ENCODE measurements around the gene SMAD9.
A peak's percentile ranks its signal among the peaks of the same experiment; 100 is the strongest.

Gene SMAD9

GRCh38 chr13:36921631-36922301 lies 1.7 kb upstream of the SMAD9 start:
- Histone ChIP-seq H3K4me1 (ENCODE audit: control insufficient read depth in 5 of 5, insufficient read depth in 5 of 5, low read length in 5 of 5) (peaks cover 0 to 14% (median 9%) of the 10 kb centered on the region in 5 donors), H3K36me3 (ENCODE audit: control insufficient read depth in 5 of 5, insufficient read depth in 5 of 5, low read length in 5 of 5) (no peaks in the 10 kb centered on the region), H3K9ac (ENCODE audit: low read length in 5 of 5) (no peak overlapping the region), H3K4me3 (ENCODE audit: low read depth in 1 of 5, low read length in 5 of 5) (no peak overlapping the region), H3K9me3 (ENCODE audit: control insufficient read depth in 5 of 5, low read length in 5 of 5) (no peaks in the 10 kb centered on the region), H3K27ac (ENCODE audit: low read depth, low read length) (no peak overlapping the region), H3K27me3 (ENCODE audit: control insufficient read depth in 5 of 5, insufficient read depth in 4 of 5, low read length in 5 of 5) (peaks cover 0 to 8% (median 0%) of the 10 kb centered on the region in 5 donors)

- no peaks in the 10 kb centered on the region for H3K9me3 ChIP-seq (ENCODE audit: control insufficient read depth in 5 of 5, low read length in 5 of 5)
- H3K36me3 ChIP-seq (ENCODE audit: control insufficient read depth in 5 of 5, insufficient read depth in 5 of 5, low read length in 5 of 5) = no peaks in the 10 kb centered on the region
- peaks cover 0 to 10% (median 0%) of the 10 kb centered on the region in 5 donors for H3K27me3 ChIP-seq (ENCODE audit: control insufficient read depth in 5 of 5, insufficient read depth in 4 of 5, low read length in 5 of 5)
- H3K4me3 ChIP-seq (ENCODE audit: low read depth in 1 of 5, low read length in 5 of 5) = peak overlapping the region; percentile 19 to 58 (median 36)
- H3K27ac ChIP-seq (ENCODE audit: low read depth, low read length) = no peak overlapping the region
- H3K4me1 ChIP-seq (ENCODE audit: control insufficient read depth in 5 of 5, insufficient read depth in 5 of 5, low read length in 5 of 5) = peaks cover 0 to 14% (median 9%) of the 10 kb centered on the region in 5 donors
- peak overlapping the region in 3 of 5 donors; percentile 39 to 51 (median 44) for H3K9ac ChIP-seq (ENCODE audit: low read length in 5 of 5)
These were observed 663 bp upstream of the SMAD9 start for GRCh38 chr13:36920616-36921185.

- peak overlapping the region in 3 of 5 donors; percentile 5 to 48 (median 34) for H3K9ac ChIP-seq (ENCODE audit: low read length in 5 of 5)
- H3K27ac ChIP-seq (ENCODE audit: low read depth, low read length) = peak overlapping the region; percentile 2
- H3K4me1 ChIP-seq (ENCODE audit: control insufficient read depth in 5 of 5, insufficient read depth in 5 of 5, low read length in 5 of 5) = peaks cover 0 to 15% (median 9%) of the 10 kb centered on the region in 5 donors
- no peaks in the 10 kb centered on the region for H3K36me3 ChIP-seq (ENCODE audit: control insufficient read depth in 5 of 5, insufficient read depth in 5 of 5, low read length in 5 of 5)
- H3K9me3 ChIP-seq (ENCODE audit: control insufficient read depth in 5 of 5, low read length in 5 of 5) = no peaks in the 10 kb centered on the region
- H3K4me3 ChIP-seq (ENCODE audit: low read depth in 1 of 5, low read length in 5 of 5) = peak overlapping the region; percentile 62 to 74 (median 66)
- H3K27me3 ChIP-seq (ENCODE audit: control insufficient read depth in 5 of 5, insufficient read depth in 4 of 5, low read length in 5 of 5) = peaks cover 0 to 10% (median 0%) of the 10 kb centered on the region in 5 donors
These were observed 736 bp downstream of the SMAD9 start for GRCh38 chr13:36919171-36919832.

- Histone ChIP-seq H3K27ac (ENCODE audit: low read depth, low read length) (peak overlapping the region; percentile 2), H3K9ac (ENCODE audit: low read length in 5 of 5) (peak overlapping the region in 3 of 5 donors; percentile 5 to 48 (median 34)), H3K4me3 (ENCODE audit: low read depth in 1 of 5, low read length in 5 of 5) (peak overlapping the region; percentile 62 to 74 (median 66)), H3K27me3 (ENCODE audit: control insufficient read depth in 5 of 5, insufficient read depth in 4 of 5, low read length in 5 of 5) (peaks cover 0 to 10% (median 0%) of the 10 kb centered on the region in 5 donors), H3K9me3 (ENCODE audit: control insufficient read depth in 5 of 5, low read length in 5 of 5) (no peaks in the 10 kb centered on the region), H3K4me1 (ENCODE audit: control insufficient read depth in 5 of 5, insufficient read depth in 5 of 5, low read length in 5 of 5) (peaks cover 0 to 15% (median 9%) of the 10 kb centered on the region in 5 donors), H3K36me3 (ENCODE audit: control insufficient read depth in 5 of 5, insufficient read depth in 5 of 5, low read length in 5 of 5) (no peaks in the 10 kb centered on the region)
These were observed 1.5 kb downstream of the SMAD9 start for GRCh38 chr13:36918246-36919131.

GRCh38 chr13:36917311-36917710 lies 2.7 kb downstream of the SMAD9 start:
- no peak overlapping the region for H3K4me3 ChIP-seq (ENCODE audit: low read depth in 1 of 5, low read length in 5 of 5)
- peaks cover 0 to 22% (median 9%) of the 10 kb centered on the region in 5 donors for H3K4me1 ChIP-seq (ENCODE audit: control insufficient read depth in 5 of 5, insufficient read depth in 5 of 5, low read length in 5 of 5)
- H3K36me3 ChIP-seq (ENCODE audit: control insufficient read depth in 5 of 5, insufficient read depth in 5 of 5, low read length in 5 of 5) = no peaks in the 10 kb centered on the region
- H3K9me3 ChIP-seq (ENCODE audit: control insufficient read depth in 5 of 5, low read length in 5 of 5) = no peaks in the 10 kb centered on the region
- H3K27ac ChIP-seq (ENCODE audit: low read depth, low read length) = no peak overlapping the region
- H3K27me3 ChIP-seq (ENCODE audit: control insufficient read depth in 5 of 5, insufficient read depth in 4 of 5, low read length in 5 of 5) = peaks cover 0 to 10% (median 0%) of the 10 kb centered on the region in 5 donors
- H3K9ac ChIP-seq (ENCODE audit: low read length in 5 of 5) = no peak overlapping the region

GRCh38 chr13:36915896-36916640 lies 4.0 kb downstream of the SMAD9 start:
- Histone ChIP-seq H3K36me3 (ENCODE audit: control insufficient read depth in 5 of 5, insufficient read depth in 5 of 5, low read length in 5 of 5) (no peaks in the 10 kb centered on the region), H3K4me1 (ENCODE audit: control insufficient read depth in 5 of 5, insufficient read depth in 5 of 5, low read length in 5 of 5) (peaks cover 0 to 24% (median 9%) of the 10 kb centered on the region in 5 donors), H3K9ac (ENCODE audit: low read length in 5 of 5) (no peak overlapping the region), H3K27me3 (ENCODE audit: control insufficient read depth in 5 of 5, insufficient read depth in 4 of 5, low read length in 5 of 5) (peaks cover 0 to 10% (median 0%) of the 10 kb centered on the region in 5 donors), H3K27ac (ENCODE audit: low read depth, low read length) (no peak overlapping the region), H3K4me3 (ENCODE audit: low read depth in 1 of 5, low read length in 5 of 5) (no peak overlapping the region), H3K9me3 (ENCODE audit: control insufficient read depth in 5 of 5, low read length in 5 of 5) (no peaks in the 10 kb centered on the region)

GRCh38 chr13:36915106-36915505 lies 4.9 kb downstream of the SMAD9 start:
- no peak overlapping the region for H3K27ac ChIP-seq (ENCODE audit: low read depth, low read length)
- H3K9ac ChIP-seq (ENCODE audit: low read length in 5 of 5) = no peak overlapping the region
- H3K27me3 ChIP-seq (ENCODE audit: control insufficient read depth in 5 of 5, insufficient read depth in 4 of 5, low read length in 5 of 5) = peaks cover 0 to 10% (median 0%) of the 10 kb centered on the region in 5 donors
- no peak overlapping the region for H3K4me3 ChIP-seq (ENCODE audit: low read depth in 1 of 5, low read length in 5 of 5)
- H3K36me3 ChIP-seq (ENCODE audit: control insufficient read depth in 5 of 5, insufficient read depth in 5 of 5, low read length in 5 of 5) = no peaks in the 10 kb centered on the region
- H3K4me1 ChIP-seq (ENCODE audit: control insufficient read depth in 5 of 5, insufficient read depth in 5 of 5, low read length in 5 of 5) = peaks cover 0 to 26% (median 9%) of the 10 kb centered on the region in 5 donors
- no peaks in the 10 kb centered on the region for H3K9me3 ChIP-seq (ENCODE audit: control insufficient read depth in 5 of 5, low read length in 5 of 5)

DNA sequence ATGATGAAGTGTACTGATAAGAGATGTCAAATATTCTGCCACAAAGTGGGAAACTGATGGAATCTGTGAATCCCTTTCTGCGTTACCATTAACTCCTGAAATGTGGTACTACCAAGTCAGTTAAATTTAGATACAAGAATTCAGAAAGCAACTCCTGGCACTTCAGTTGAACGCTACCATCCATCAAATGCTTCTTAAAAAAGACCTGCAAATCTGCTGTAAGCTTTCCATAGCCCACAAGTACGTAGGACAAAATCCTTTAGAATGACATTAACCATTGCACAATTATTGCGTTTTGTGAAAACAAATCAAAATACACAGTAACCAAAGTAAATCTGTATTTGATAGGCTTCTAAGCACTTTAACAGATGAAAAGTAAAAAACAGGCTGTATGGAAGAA lies 5.4 kb downstream of the SMAD9 start:
- H3K27ac ChIP-seq (ENCODE audit: low read depth, low read length) = no peak overlapping the region
- H3K27me3 ChIP-seq (ENCODE audit: control insufficient read depth in 5 of 5, insufficient read depth in 4 of 5, low read length in 5 of 5) = peaks cover 0 to 10% (median 0%) of the 10 kb centered on the region in 5 donors
- no peaks in the 10 kb centered on the region for H3K9me3 ChIP-seq (ENCODE audit: control insufficient read depth in 5 of 5, low read length in 5 of 5)
- H3K4me3 ChIP-seq (ENCODE audit: low read depth in 1 of 5, low read length in 5 of 5) = no peak overlapping the region
- peaks cover 0 to 26% (median 9%) of the 10 kb centered on the region in 5 donors for H3K4me1 ChIP-seq (ENCODE audit: control insufficient read depth in 5 of 5, insufficient read depth in 5 of 5, low read length in 5 of 5)
- H3K36me3 ChIP-seq (ENCODE audit: control insufficient read depth in 5 of 5, insufficient read depth in 5 of 5, low read length in 5 of 5) = no peaks in the 10 kb centered on the region
- no peak overlapping the region for H3K9ac ChIP-seq (ENCODE audit: low read length in 5 of 5)

DNA sequence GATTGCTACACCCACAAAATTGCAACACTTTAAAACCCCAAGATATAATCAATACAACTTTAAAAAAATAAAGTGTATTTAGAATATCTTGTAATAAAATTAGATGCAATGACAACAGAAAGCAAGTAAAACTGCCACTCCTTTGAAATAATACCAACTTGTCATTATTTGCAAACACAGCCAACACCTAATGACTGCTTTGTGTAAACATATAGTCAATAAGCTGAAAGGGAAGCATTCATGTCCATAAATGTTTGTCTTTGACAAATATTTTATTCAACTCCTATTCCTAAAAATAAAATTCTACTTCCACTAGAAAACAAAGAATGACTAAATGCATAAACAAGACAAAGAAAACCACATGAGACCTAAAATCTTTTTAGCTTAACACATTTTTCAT lies 6.6 kb downstream of the SMAD9 start:
- H3K36me3 ChIP-seq (ENCODE audit: control insufficient read depth in 5 of 5, insufficient read depth in 5 of 5, low read length in 5 of 5) = no peaks in the 10 kb centered on the region
- H3K4me3 ChIP-seq (ENCODE audit: low read depth in 1 of 5, low read length in 5 of 5) = no peak overlapping the region
- no peak overlapping the region for H3K27ac ChIP-seq (ENCODE audit: low read depth, low read length)
- no peak overlapping the region for H3K9ac ChIP-seq (ENCODE audit: low read length in 5 of 5)
- H3K9me3 ChIP-seq (ENCODE audit: control insufficient read depth in 5 of 5, low read length in 5 of 5) = no peaks in the 10 kb centered on the region
- H3K27me3 ChIP-seq (ENCODE audit: control insufficient read depth in 5 of 5, insufficient read depth in 4 of 5, low read length in 5 of 5) = peaks cover 0 to 6% (median 0%) of the 10 kb centered on the region in 5 donors
- peaks cover 0 to 20% (median 0%) of the 10 kb centered on the region in 5 donors for H3K4me1 ChIP-seq (ENCODE audit: control insufficient read depth in 5 of 5, insufficient read depth in 5 of 5, low read length in 5 of 5)
